Spleen (tissue), 11 donors: Measurements from ENCODE around the gene PDE8B. TPM values are rescaled to one million over a fixed set of nuclear protein-coding genes. Genes with fewer than 3 reads are reported as not detected.

Experiments used
- DNase-seq: peaks from one replicate; pipeline ENCODE4 v3.0.0-alpha.2; 2020
- H3K27ac ChIP-seq, 8 donors: fragments of 200-600 bp; sonication (generic) in 7 of 8; 1 replicate in 4 of 8; 2 replicates in 4 of 8; pipeline versions ENCODE4 v1.5.0 to v1.8.0; 2016 to 2021; ENCODE audit warnings: inconsistent platforms in 4 of 8, mild to moderate bottlenecking in 4 of 8, moderate library complexity in 1 of 8
- H3K27me3 ChIP-seq, 7 donors: fragments of 200-600 bp; sonication (generic) in 6 of 7; replicated peaks in 1 of 7; 1 replicate in 4 of 7; 2 replicates in 3 of 7; pipeline versions ENCODE4 v1.5.0 to v1.8.0; 2016 to 2021; ENCODE audit warnings: inconsistent platforms in 3 of 7, mild to moderate bottlenecking in 1 of 7
- H3K36me3 ChIP-seq, 6 donors: fragments of 200-600 bp; sonication (generic) in 5 of 6; 1 replicate in 4 of 6; 2 replicates in 2 of 6; pipeline versions ENCODE4 v1.5.0 to v1.8.0; 2016 to 2021; ENCODE audit warnings: inconsistent platforms in 2 of 6
- H3K4me1 ChIP-seq, 6 donors: fragments of 200-600 bp; sonication (generic) in 5 of 6; 1 replicate in 3 of 6; 2 replicates in 3 of 6; pipeline versions ENCODE4 v1.5.0 to v1.8.0; 2016 to 2021; ENCODE audit warnings: inconsistent platforms in 3 of 6
- H3K4me3 ChIP-seq, 8 donors: fragments of 200-600 bp; sonication (generic) in 7 of 8; 1 replicate in 4 of 8; 2 replicates in 4 of 8; pipeline versions ENCODE4 v1.5.0 to v1.8.0; 2016 to 2021; ENCODE audit warnings: inconsistent platforms in 4 of 8, mild to moderate bottlenecking in 4 of 8, moderate library complexity in 2 of 8
- H3K9me3 ChIP-seq, 8 donors: fragments of 200-600 bp; sonication (generic) in 7 of 8; 1 replicate in 4 of 8; 2 replicates in 4 of 8; pipeline versions ENCODE4 v1.5.0 to v1.8.0; 2016 to 2021; ENCODE audit warnings: inconsistent platforms in 4 of 8
- POLR2A ChIP-seq, 3 donors: fragments of 450-650 bp; IDR thresholded peaks; one replicate each; pipeline ENCODE4 v1.5.1; 2017; ENCODE audit warnings: antibody characterized with exemption in 3 of 3, mild to moderate bottlenecking in 1 of 3
- POLR2AphosphoS5 ChIP-seq, 3 donors: sonication (generic); formaldehyde crosslinking; IDR thresholded peaks; one replicate each; pipeline ENCODE4 v1.5.1; 2017; ENCODE audit warnings: antibody characterized with exemption in 3 of 3
- WGBS, 5 donors: extraction: QIAGEN DNeasy Blood & Tissue Kit in 3 of 5; methylation state at CpG; one replicate each; pipeline versions ENCODE4 v1.1.5 to v1.1.7; 2013 to 2018; 5-methylcytosine and 5-hydroxymethylcytosine counted together
- intact Hi-C: fragments of 100-400 bp; cut with DNase I; formaldehyde crosslinking; loops from one replicate; pipeline ENCODE4 v1.15.0; 2023; ENCODE audit warnings: low total_unique reads
- polyA plus RNA-seq, 3 donors: library from polyadenylated mRNA; stranded (reverse); fragments of 200-250 nt; gene quantifications; one replicate each; pipeline ENCODE4 v1.2.1, GENCODE V29; 2013
- total RNA-seq, 7 donors: library from RNA; depleted of rRNA in 3 of 7; stranded (reverse); fragments of >200 nt in 3 of 7; fragmentation: NEBNext Ultra II Directional in 4 of 7; extraction: Animal tissue kit (Norgen Biotek cat#: 25700) in 4 of 7; gene quantifications; one replicate each; pipeline versions ENCODE4 v1.1.0 to v1.2.1, GENCODE V29; 2016 to 2021
- TF ChIP-seq, protein P1 (sequence below), 11 experiments: fragments of 200-600 bp in 7 of 11; fragments of 450-650 bp in 4 of 11; sonication (generic) in 4 of 11; IDR thresholded peaks in 8 of 11; conservative IDR thresholded peaks in 3 of 11; 1 replicate in 7 of 11; 2 replicates in 4 of 11; pipeline versions ENCODE4 v1.4.0 to v1.8.0; 2016 to 2021; ENCODE audit warnings: antibody characterized with exemption in 11 of 11, inconsistent platforms in 4 of 11, mild to moderate bottlenecking in 1 of 11
- donor health status: healthy with polysubstance abuse.
- donor health status: DM: no; HTN: no; CAD: no; lungs with moderate emphysema.
- donor health status: DM: no; HTN: no; CAD: no.
- donor health status: Bipolar disorder and iron deficiency.
- donor health status: healthy.
- donor health status: DM: no; HTN: no; CAD: no.
- donor health status: DM: yes; HTN: yes; CAD: no.

PDE8B gene
- total and polyA plus RNA-seq, 10 donors: 0.18 to 1.9 (median 0.85) TPM

DNA sequence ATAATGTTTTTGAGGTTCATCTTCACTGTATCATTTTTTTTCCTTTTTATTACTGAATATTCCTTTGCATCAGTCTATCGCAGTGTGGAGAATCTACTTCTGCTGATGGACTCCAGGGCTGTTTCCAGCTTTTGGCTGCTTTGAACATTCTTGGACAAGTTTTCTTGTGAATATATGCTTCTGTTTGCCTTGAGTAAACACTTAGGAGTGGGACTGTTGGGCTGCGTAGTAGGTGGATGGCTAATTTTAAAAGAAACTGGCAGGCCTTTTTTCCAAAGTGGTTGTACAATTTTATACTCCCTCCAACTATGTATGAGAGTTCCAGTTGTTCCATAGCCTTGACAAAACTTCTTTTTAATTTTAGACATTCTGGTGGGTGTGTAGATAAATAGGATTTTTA, 179.3 kb downstream of the PDE8B start:
- no peaks in the 10 kb centered on the region for H3K36me3 ChIP-seq
- H3K27me3 ChIP-seq: peaks cover 0 to 16% (median 0%) of the 10 kb centered on the region in 7 donors
- no peak overlapping the region for H3K4me3 ChIP-seq
- no peak for DNase-seq
- no peaks in the 10 kb centered on the region for H3K9me3 ChIP-seq
- H3K27ac ChIP-seq: no peak overlapping the region
- intact Hi-C loops: no loop called here
- H3K4me1 ChIP-seq: no peaks in the 10 kb centered on the region
- TF ChIP-seq, protein P1, sequence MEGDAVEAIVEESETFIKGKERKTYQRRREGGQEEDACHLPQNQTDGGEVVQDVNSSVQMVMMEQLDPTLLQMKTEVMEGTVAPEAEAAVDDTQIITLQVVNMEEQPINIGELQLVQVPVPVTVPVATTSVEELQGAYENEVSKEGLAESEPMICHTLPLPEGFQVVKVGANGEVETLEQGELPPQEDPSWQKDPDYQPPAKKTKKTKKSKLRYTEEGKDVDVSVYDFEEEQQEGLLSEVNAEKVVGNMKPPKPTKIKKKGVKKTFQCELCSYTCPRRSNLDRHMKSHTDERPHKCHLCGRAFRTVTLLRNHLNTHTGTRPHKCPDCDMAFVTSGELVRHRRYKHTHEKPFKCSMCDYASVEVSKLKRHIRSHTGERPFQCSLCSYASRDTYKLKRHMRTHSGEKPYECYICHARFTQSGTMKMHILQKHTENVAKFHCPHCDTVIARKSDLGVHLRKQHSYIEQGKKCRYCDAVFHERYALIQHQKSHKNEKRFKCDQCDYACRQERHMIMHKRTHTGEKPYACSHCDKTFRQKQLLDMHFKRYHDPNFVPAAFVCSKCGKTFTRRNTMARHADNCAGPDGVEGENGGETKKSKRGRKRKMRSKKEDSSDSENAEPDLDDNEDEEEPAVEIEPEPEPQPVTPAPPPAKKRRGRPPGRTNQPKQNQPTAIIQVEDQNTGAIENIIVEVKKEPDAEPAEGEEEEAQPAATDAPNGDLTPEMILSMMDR (IDR thresholded peaks at IDR 0.05 in 8 of 11, conservative IDR thresholded peaks at IDR 0.05 in 3 of 11): no peak
- TF ChIP-seq POLR2A (IDR thresholded peaks at IDR 0.05) (no peak), POLR2AphosphoS5 (IDR thresholded peaks at IDR 0.05) (no peak)
- WGBS, 5 donors: 88 to 96% (median 93%) methylated on average over 2 of the region's 2 CpGs

DNA sequence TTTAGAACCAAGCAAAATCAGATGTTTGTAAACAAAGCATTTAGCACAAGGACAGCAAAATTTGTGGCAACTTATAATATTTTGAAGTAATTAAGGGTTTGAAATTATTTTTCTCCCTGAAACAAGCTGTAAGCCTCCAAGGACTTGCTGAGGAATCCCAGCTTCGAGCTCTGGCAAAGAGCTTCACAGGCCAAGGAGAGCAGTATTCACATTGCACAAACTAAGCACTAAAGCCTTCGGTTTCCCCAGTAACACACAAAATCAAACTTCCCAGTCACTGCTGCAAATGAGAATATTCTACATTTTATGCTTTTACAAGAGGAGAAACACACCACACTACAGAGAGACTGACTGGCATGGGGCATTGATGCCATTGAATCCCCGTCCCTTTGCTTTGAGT, 179.7 kb downstream of the PDE8B start:
- Histone ChIP-seq H3K9me3 (no peaks in the 10 kb centered on the region), H3K27me3 (peaks cover 0 to 16% (median 0%) of the 10 kb centered on the region in 7 donors), H3K4me3 (no peak overlapping the region), H3K4me1 (no peaks in the 10 kb centered on the region), H3K27ac (no peak overlapping the region), H3K36me3 (no peaks in the 10 kb centered on the region)
- intact Hi-C loops: no loop called here
- 85 to 96% (median 92%) methylated on average over 3 of the region's 3 CpGs for WGBS, 5 donors
- DNase-seq: no peak
- no peak for TF ChIP-seq POLR2A (IDR thresholded peaks at IDR 0.05)
- no peak for TF ChIP-seq POLR2AphosphoS5 (IDR thresholded peaks at IDR 0.05)
- TF ChIP-seq, protein P1 (IDR thresholded peaks at IDR 0.05 in 8 of 11, conservative IDR thresholded peaks at IDR 0.05 in 3 of 11): no peak

DNA sequence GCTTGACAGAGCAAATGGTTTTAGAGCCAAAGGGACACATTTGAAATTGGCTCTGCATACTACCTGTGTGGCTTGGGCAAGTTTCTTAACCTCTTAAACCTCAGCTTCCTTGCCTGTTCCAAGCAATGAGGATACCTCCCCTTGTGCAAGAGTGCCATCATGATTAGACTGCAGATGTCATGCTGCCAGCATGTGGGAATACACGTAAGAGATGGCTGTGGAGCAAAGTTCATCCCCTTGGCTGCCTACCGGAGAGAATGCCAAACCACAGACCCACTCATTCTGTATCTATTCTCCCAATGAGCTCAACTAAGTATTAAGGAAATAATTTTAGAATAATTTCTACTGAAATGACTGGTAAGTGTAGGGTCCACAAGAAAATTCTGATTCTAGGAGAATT, 180.3 kb downstream of the PDE8B start:
- H3K4me1 ChIP-seq: no peaks in the 10 kb centered on the region
- no peak overlapping the region for H3K27ac ChIP-seq
- intact Hi-C loops: no loop called here
- no peak for DNase-seq
- TF ChIP-seq POLR2AphosphoS5 (IDR thresholded peaks at IDR 0.05) (no peak), POLR2A (IDR thresholded peaks at IDR 0.05) (no peak)
- TF ChIP-seq, protein P1 (IDR thresholded peaks at IDR 0.05 in 8 of 11, conservative IDR thresholded peaks at IDR 0.05 in 3 of 11): no peak
- H3K36me3 ChIP-seq: no peaks in the 10 kb centered on the region
- no peak overlapping the region for H3K4me3 ChIP-seq
- H3K27me3 ChIP-seq: peaks cover 0 to 16% (median 0%) of the 10 kb centered on the region in 7 donors
- 86 to 96% (median 91%) methylated on average over 2 of the region's 2 CpGs for WGBS, 5 donors
- no peaks in the 10 kb centered on the region for H3K9me3 ChIP-seq

DNA sequence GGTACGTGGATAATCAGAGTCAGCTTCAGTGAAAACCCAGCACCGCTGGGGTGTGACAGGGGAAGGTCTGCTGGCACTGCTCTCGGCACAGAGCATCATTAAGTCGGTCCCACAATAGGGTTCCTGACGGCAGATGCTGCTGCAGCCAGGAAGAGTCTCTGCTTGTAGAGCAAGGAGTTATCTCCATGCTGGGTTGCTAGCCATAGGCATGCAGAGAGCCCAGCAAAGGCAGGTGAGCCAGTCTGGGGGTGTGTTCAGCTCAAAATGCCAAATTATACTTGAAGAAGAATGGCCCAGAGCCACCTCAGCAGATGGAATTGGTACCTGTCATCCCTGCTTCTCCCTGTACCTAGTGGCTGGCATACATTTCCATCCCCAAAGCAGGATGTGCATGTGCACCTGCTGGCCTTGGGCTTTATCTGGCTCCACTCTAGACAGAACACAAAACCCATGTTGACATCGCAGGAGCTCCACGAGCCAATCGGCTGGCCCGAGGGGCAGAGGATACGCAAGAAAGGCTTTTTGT, 180.8 kb downstream of the PDE8B start:
- no peak overlapping the region for H3K27ac ChIP-seq
- H3K27me3 ChIP-seq: peaks cover 0 to 16% (median 0%) of the 10 kb centered on the region in 7 donors
- DNase-seq: no peak
- TF ChIP-seq POLR2A (IDR thresholded peaks at IDR 0.05) (no peak), POLR2AphosphoS5 (IDR thresholded peaks at IDR 0.05) (no peak)
- TF ChIP-seq, protein P1 (IDR thresholded peaks at IDR 0.05 in 8 of 11, conservative IDR thresholded peaks at IDR 0.05 in 3 of 11): no peak
- H3K4me1 ChIP-seq: no peaks in the 10 kb centered on the region
- no peaks in the 10 kb centered on the region for H3K36me3 ChIP-seq
- WGBS, 5 donors: 83 to 94% (median 91%) methylated on average over 10 of the region's 10 CpGs
- H3K9me3 ChIP-seq: no peaks in the 10 kb centered on the region
- H3K4me3 ChIP-seq: no peak overlapping the region
- intact Hi-C loops: no loop called here
